Gastroesophageal sphincter (tissue), 4 donors: ENCODE measurements around the gene CSTB. TPM values are rescaled to one million over a fixed set of nuclear protein-coding genes. Genes with fewer than 3 reads are reported as not detected.

Experiments used
- ATAC-seq: fragments of 150-250 bp; one replicate; pipeline ENCODE4 v1.9.1; 2016; ENCODE audit warnings: mild to moderate bottlenecking, moderate library complexity
- H3K27ac ChIP-seq, 4 donors: fragments of 200-600 bp; sonication (generic) in 3 of 4; 1 replicate in 3 of 4; 2 replicates in 1 of 4; pipeline ENCODE4 v1.5.1; 2016 to 2019
- H3K27me3 ChIP-seq: fragments of 200-600 bp; sonication (generic); one replicate; pipeline ENCODE4 v1.5.1; 2019
- H3K36me3 ChIP-seq, 2 donors: fragments of 200-600 bp; sonication (generic); one replicate each; pipeline ENCODE4 v1.5.1; 2019; ENCODE audit warnings: control low read depth in 1 of 2
- H3K4me1 ChIP-seq, 3 donors: fragments of 200-600 bp; sonication (generic); 1 replicate in 2 of 3; 2 replicates in 1 of 3; pipeline ENCODE4 v1.5.1; 2016 to 2019; ENCODE audit warnings: control low read depth in 2 of 3
- H3K4me3 ChIP-seq, 2 donors: fragments of 200-600 bp; sonication (generic); one replicate each; pipeline ENCODE4 v1.5.1; 2019; ENCODE audit warnings: mild to moderate bottlenecking in 1 of 2, moderate library complexity in 1 of 2
- H3K9me3 ChIP-seq, 3 donors: fragments of 200-600 bp; sonication (generic); one replicate each; pipeline ENCODE4 v1.5.1; 2017 to 2019; ENCODE audit warnings: control low read depth in 2 of 3
- CTCF ChIP-seq, 4 experiments: fragments of 200-600 bp in 2 of 4; fragments of 450-650 bp in 2 of 4; sonication (generic) in 1 of 4; IDR thresholded peaks; one replicate each; pipeline ENCODE4 v1.5.1; 2017 to 2019; ENCODE audit warnings: antibody characterized with exemption in 4 of 4, mild to moderate bottlenecking in 2 of 4, moderate library complexity in 2 of 4
- EP300 ChIP-seq: sonication (generic); formaldehyde crosslinking; IDR thresholded peaks from one replicate; pipeline ENCODE4 v1.6.1; 2017; ENCODE audit warnings: antibody characterized with exemption, mild to moderate bottlenecking
- POLR2A ChIP-seq, 2 donors: fragments of 450-650 bp; IDR thresholded peaks; one replicate each; pipeline ENCODE4 v1.6.1; 2017; ENCODE audit warnings: antibody characterized with exemption in 2 of 2, mild to moderate bottlenecking in 2 of 2, moderate library complexity in 1 of 2
- POLR2AphosphoS5 ChIP-seq: sonication (generic); formaldehyde crosslinking; IDR thresholded peaks from one replicate; pipeline ENCODE4 v1.6.1; 2017; ENCODE audit warnings: antibody characterized with exemption
- WGBS, 2 donors: methylation state at CpG; one replicate each; pipeline ENCODE4 v1.1.5; 2018; ENCODE audit warnings: low coverage in 1 of 2; 5-methylcytosine and 5-hydroxymethylcytosine counted together
- total RNA-seq, 4 donors: library from RNA; depleted of rRNA; stranded (reverse); fragments of >200 nt; gene quantifications; one replicate each; pipeline ENCODE4 v1.1.0, GENCODE V29; 2016

The CSTB gene
- total RNA-seq, 4 donors from 2014 or later: 8.9 to 22.2 (median 10.1) TPM

GRCh38 chr21:43810505-43811261 is 34.6 kb upstream of the CSTB start:
- Histone ChIP-seq H3K27ac (no peak overlapping the region), H3K27me3 (no peaks in the 10 kb centered on the region), H3K4me1 (peaks cover 0 to 24% (median 7%) of the 10 kb centered on the region in 3 donors), H3K4me3 (peak overlapping the region in 1 of 2 donors; percentile 8), H3K36me3 (peaks cover 0 to 12% of the 10 kb centered on the region in 2 donors), H3K9me3 (no peaks in the 10 kb centered on the region)
- WGBS, 2 donors: 20 to 40% methylated on average over 1 to 7 of the region's 23 CpGs
- TF ChIP-seq EP300 (no peak), POLR2A (IDR thresholded peaks at IDR 0.05) (no peak), POLR2AphosphoS5 (no peak), CTCF (IDR thresholded peaks at IDR 0.05) (peak in 3 of 4 experiments; percentile 93 to 97 (median 94))
- peak; percentile 77 for ATAC-seq

GRCh38 chr21:43809853-43810504 is 33.9 kb upstream of the CSTB start:
- Histone ChIP-seq H3K27me3 (no peaks in the 10 kb centered on the region), H3K4me3 (no peak overlapping the region), H3K9me3 (no peaks in the 10 kb centered on the region), H3K27ac (no peak overlapping the region), H3K36me3 (peaks cover 0 to 12% of the 10 kb centered on the region in 2 donors), H3K4me1 (peaks cover 0 to 24% (median 7%) of the 10 kb centered on the region in 3 donors)
- no peak for ATAC-seq
- WGBS, 2 donors: 61 to 70% methylated on average over 12 to 15 of the region's 26 CpGs
- TF ChIP-seq POLR2AphosphoS5 (no peak), EP300 (no peak), CTCF (IDR thresholded peaks at IDR 0.05) (no peak), POLR2A (IDR thresholded peaks at IDR 0.05) (no peak)

GRCh38 chr21:43809346-43809799 is 33.3 kb upstream of the CSTB start:
- Histone ChIP-seq H3K4me3 (no peak overlapping the region), H3K27ac (no peak overlapping the region), H3K4me1 (peaks cover 0 to 24% (median 7%) of the 10 kb centered on the region in 3 donors), H3K36me3 (peaks cover 0 to 16% of the 10 kb centered on the region in 2 donors), H3K27me3 (no peaks in the 10 kb centered on the region), H3K9me3 (no peaks in the 10 kb centered on the region)
- no peak for TF ChIP-seq POLR2A (IDR thresholded peaks at IDR 0.05)
- TF ChIP-seq POLR2AphosphoS5: no peak
- TF ChIP-seq CTCF (IDR thresholded peaks at IDR 0.05): no peak
- TF ChIP-seq EP300: no peak
- WGBS, 2 donors: 61% methylated on average over 4 of the region's 16 CpGs; no CpG with 5 or more reads in 1 of the 2 donors
- no peak for ATAC-seq

GRCh38 chr21:43808832-43809251 is 32.7 kb upstream of the CSTB start:
- no peak for TF ChIP-seq POLR2A (IDR thresholded peaks at IDR 0.05)
- TF ChIP-seq EP300: no peak
- no peak for TF ChIP-seq CTCF (IDR thresholded peaks at IDR 0.05)
- no peak for TF ChIP-seq POLR2AphosphoS5

More at GRCh38 chr21:43808832-43809251, 32.7 kb upstream of the CSTB start:
- no peak for ATAC-seq
- WGBS, 2 donors: 80 to 90% methylated on average over 4 to 16 of the region's 22 CpGs
- Histone ChIP-seq H3K4me3 (no peak overlapping the region), H3K4me1 (peaks cover 0 to 24% (median 7%) of the 10 kb centered on the region in 3 donors), H3K27ac (no peak overlapping the region), H3K36me3 (peaks cover 0 to 22% of the 10 kb centered on the region in 2 donors), H3K9me3 (no peaks in the 10 kb centered on the region), H3K27me3 (no peaks in the 10 kb centered on the region)
